Lower leg skin (tissue), 4 donors: Measurements from ENCODE around the gene ANKS1A. TPM values are rescaled to one million over a fixed set of nuclear protein-coding genes. Genes with fewer than 3 reads are reported as not detected.

Experiments used
- DNase-seq, 2 donors: peaks; one replicate each; pipeline ENCODE4 v3.0.0-alpha.2; 2019; ENCODE audit warnings: low spot score in 2 of 2
- H3K4me3 ChIP-seq: fragments of 200-600 bp; sonication (generic); 2 replicates; pipeline ENCODE4 v1.5.1; 2017; ENCODE audit warnings: mild to moderate bottlenecking, low read depth; ENCODE audit not compliant: poor library complexity, severe bottlenecking
- POLR2A ChIP-seq, 2 donors: fragments of 450-650 bp; IDR thresholded peaks; one replicate each; pipeline ENCODE4 v1.6.1; 2016 to 2017; ENCODE audit warnings: antibody characterized with exemption in 2 of 2, mild to moderate bottlenecking in 1 of 2, moderate library complexity in 1 of 2
- WGBS, 2 donors: methylation state at CpG; one replicate each; pipeline ENCODE4 v1.1.5; 2018; 5-methylcytosine and 5-hydroxymethylcytosine counted together
- intact Hi-C: fragments of 100-400 bp; cut with DNase I; formaldehyde crosslinking; loops from one replicate; pipeline ENCODE4 v1.15.0; 2023; ENCODE audit warnings: low total_unique reads
- total RNA-seq, 4 donors: library from RNA; depleted of rRNA; stranded (reverse); fragments of >200 nt; gene quantifications; one replicate each; pipeline ENCODE4 v1.1.0, GENCODE V29; 2016
- TF ChIP-seq, protein P1 (sequence below), 3 donors: fragments of 450-650 bp; IDR thresholded peaks; one replicate each; pipeline ENCODE4 v1.5.1; 2016; ENCODE audit warnings: antibody characterized with exemption in 3 of 3, mild to moderate bottlenecking in 3 of 3, moderate library complexity in 2 of 3

ANKS1A gene
- total RNA-seq, 4 donors from 2014 or later: 22.9 to 27.8 (median 25.3) TPM

GRCh38 chr6:34981366-34981765 is 92.3 kb downstream of the ANKS1A start:
- 82 to 89% methylated on average over 5 of the region's 5 CpGs for WGBS, 2 donors
- no peak for DNase-seq
- intact Hi-C loops: loop anchor here (10.0 kb wide), 1 partner anchor 263 kb away; no protein-coding TSS in a partner anchor
- TF ChIP-seq, protein P1, sequence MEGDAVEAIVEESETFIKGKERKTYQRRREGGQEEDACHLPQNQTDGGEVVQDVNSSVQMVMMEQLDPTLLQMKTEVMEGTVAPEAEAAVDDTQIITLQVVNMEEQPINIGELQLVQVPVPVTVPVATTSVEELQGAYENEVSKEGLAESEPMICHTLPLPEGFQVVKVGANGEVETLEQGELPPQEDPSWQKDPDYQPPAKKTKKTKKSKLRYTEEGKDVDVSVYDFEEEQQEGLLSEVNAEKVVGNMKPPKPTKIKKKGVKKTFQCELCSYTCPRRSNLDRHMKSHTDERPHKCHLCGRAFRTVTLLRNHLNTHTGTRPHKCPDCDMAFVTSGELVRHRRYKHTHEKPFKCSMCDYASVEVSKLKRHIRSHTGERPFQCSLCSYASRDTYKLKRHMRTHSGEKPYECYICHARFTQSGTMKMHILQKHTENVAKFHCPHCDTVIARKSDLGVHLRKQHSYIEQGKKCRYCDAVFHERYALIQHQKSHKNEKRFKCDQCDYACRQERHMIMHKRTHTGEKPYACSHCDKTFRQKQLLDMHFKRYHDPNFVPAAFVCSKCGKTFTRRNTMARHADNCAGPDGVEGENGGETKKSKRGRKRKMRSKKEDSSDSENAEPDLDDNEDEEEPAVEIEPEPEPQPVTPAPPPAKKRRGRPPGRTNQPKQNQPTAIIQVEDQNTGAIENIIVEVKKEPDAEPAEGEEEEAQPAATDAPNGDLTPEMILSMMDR (IDR thresholded peaks at IDR 0.05): no peak
- no peak for TF ChIP-seq POLR2A (IDR thresholded peaks at IDR 0.05)
- no peak overlapping the region for H3K4me3 ChIP-seq

- no peak for DNase-seq
- TF ChIP-seq, protein P1 (IDR thresholded peaks at IDR 0.05): no peak
- TF ChIP-seq POLR2A (IDR thresholded peaks at IDR 0.05): no peak
- 78 to 81% methylated on average over 7 of the region's 7 CpGs for WGBS, 2 donors
- no peak overlapping the region for H3K4me3 ChIP-seq
- intact Hi-C loops: loop anchor here (10.0 kb wide), 1 partner anchor 263 kb away; no protein-coding TSS in a partner anchor
These were observed 92.9 kb downstream of the ANKS1A start for GRCh38 chr6:34981951-34982350.

GRCh38 chr6:34982424-34982852 is 93.4 kb downstream of the ANKS1A start:
- TF ChIP-seq, protein P1 (IDR thresholded peaks at IDR 0.05): no peak
- no peak for TF ChIP-seq POLR2A (IDR thresholded peaks at IDR 0.05)
- intact Hi-C loops: loop anchor here (10.0 kb wide), 1 partner anchor 262 kb away; no protein-coding TSS in a partner anchor
- 77 to 80% methylated on average over 11 of the region's 11 CpGs for WGBS, 2 donors

GRCh38 chr6:34984416-34984815 is 95.4 kb downstream of the ANKS1A start:
- WGBS, 2 donors: 84 to 93% methylated on average over 2 of the region's 2 CpGs
- intact Hi-C loops: loop anchor here (10.0 kb wide), 1 partner anchor 260 kb away; no protein-coding TSS in a partner anchor
- DNase-seq: no peak
- no peak overlapping the region for H3K4me3 ChIP-seq
- no peak for TF ChIP-seq POLR2A (IDR thresholded peaks at IDR 0.05)
- TF ChIP-seq, protein P1 (IDR thresholded peaks at IDR 0.05): no peak

More at GRCh38 chr6:34982424-34982852, 93.4 kb downstream of the ANKS1A start:
- no peak for DNase-seq
- H3K4me3 ChIP-seq: no peak overlapping the region

DNA sequence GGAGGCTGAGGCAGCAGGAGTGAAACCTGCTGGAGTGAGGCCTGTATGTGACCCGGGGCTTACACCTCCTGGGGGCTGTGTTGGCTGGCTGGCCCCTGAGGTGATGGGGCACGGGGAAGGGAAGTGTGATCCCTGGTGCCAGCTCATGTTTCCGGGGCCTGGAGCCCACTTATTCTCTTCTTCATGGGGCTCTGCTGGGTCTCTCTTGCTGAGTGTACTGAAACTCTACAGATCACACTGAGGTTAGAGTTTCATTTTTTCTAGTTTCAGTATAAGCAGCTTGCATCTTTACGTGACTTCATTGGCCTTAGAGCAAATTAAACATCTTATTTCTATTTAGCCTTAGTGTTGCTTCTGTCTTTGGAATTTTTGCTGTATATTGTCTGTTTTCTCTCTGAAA is 96.2 kb downstream of the ANKS1A start:
- 82 to 83% methylated on average over 4 of the region's 4 CpGs for WGBS, 2 donors
- H3K4me3 ChIP-seq: no peak overlapping the region
- no peak for DNase-seq
- intact Hi-C loops: loop anchor here (5.0 to 10.0 kb wide), 2 partner anchors 157 to 260 kb away; partner anchors contain the start of gene TCP11
- TF ChIP-seq, protein P1 (IDR thresholded peaks at IDR 0.05): no peak
- TF ChIP-seq POLR2A (IDR thresholded peaks at IDR 0.05): no peak

- no peak overlapping the region for H3K4me3 ChIP-seq
- 12 to 13% methylated on average over 3 of the region's 3 CpGs for WGBS, 2 donors
- DNase-seq: peak; percentile 65 to 90
- intact Hi-C loops: loop anchor here (5.0 to 10.0 kb wide), 2 partner anchors 155 to 258 kb away; partner anchors contain the start of gene TCP11
- no peak for TF ChIP-seq POLR2A (IDR thresholded peaks at IDR 0.05)
- TF ChIP-seq, protein P1 (IDR thresholded peaks at IDR 0.05): peak in 1 of 3 donors; percentile 75
These were observed 97.8 kb downstream of the ANKS1A start for GRCh38 chr6:34986845-34987246.
